DND-41 (cell line): ENCODE data around the gene MDC1.

Experiments
- EZH2 ChIP-seq: IDR thresholded peaks from 3 replicates; pipeline ENCODE4 v1.6.1; 2012; ENCODE audit warnings: borderline replicate concordance, low read depth, mild to moderate bottlenecking, moderate library complexity, low read length, inconsistent platforms; ENCODE audit not compliant: severe bottlenecking
- TF ChIP-seq, protein P1 (sequence below): IDR thresholded peaks from 2 replicates; pipeline ENCODE4 v1.5.1; 2012; ENCODE audit warnings: borderline replicate concordance, low read length, moderate library complexity, mild to moderate bottlenecking; ENCODE audit not compliant: poor library complexity, severe bottlenecking; ENCODE audit errors: extremely low read depth

DNA sequence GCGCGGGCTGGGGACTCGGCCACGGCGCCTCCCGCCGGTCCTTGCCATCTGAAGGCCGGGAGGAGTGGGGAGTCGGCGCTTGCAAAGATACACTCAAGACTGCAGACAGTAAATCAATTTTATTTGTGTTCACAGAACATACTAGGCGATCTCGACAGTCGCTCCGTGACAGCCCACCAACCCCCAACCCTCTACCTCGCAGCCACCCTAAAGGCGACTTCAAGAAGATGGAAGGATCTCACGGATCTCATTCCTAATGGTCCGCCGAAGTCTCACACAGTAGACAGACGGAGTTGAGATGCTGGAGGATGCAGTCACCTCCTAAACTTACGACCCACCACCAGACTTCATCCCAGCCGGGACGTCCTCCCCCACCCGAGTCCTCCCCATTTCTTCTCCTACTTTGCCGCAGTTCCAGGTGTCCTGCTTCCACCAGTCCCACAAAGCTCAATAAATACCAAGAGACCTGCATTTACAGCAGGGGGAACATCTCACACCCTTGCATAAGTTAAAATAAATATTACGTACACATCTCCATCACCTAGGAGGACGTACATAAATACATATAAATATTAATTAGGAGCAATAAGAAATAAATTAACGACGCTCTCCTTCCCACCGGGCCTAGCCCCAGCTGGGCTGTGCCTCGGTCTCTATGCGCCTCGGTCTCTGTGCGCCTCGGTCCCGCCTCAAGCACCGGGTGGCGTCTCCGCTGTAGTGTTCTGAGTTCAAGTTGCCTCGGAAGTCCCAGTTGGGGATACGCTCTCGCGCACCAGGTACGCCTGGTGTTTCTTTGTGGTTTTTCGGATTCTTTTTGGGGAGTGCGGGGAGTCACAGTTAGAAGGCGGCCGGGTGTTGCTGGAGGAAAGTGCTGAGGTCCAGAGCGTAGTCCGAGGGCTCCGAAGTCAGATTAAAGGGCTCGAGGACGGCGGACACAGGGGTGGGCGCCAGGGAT lies 26.3 kb upstream of the MDC1 start:
- TF ChIP-seq, protein P1, sequence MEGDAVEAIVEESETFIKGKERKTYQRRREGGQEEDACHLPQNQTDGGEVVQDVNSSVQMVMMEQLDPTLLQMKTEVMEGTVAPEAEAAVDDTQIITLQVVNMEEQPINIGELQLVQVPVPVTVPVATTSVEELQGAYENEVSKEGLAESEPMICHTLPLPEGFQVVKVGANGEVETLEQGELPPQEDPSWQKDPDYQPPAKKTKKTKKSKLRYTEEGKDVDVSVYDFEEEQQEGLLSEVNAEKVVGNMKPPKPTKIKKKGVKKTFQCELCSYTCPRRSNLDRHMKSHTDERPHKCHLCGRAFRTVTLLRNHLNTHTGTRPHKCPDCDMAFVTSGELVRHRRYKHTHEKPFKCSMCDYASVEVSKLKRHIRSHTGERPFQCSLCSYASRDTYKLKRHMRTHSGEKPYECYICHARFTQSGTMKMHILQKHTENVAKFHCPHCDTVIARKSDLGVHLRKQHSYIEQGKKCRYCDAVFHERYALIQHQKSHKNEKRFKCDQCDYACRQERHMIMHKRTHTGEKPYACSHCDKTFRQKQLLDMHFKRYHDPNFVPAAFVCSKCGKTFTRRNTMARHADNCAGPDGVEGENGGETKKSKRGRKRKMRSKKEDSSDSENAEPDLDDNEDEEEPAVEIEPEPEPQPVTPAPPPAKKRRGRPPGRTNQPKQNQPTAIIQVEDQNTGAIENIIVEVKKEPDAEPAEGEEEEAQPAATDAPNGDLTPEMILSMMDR: peak; percentile 1
- TF ChIP-seq EZH2: peak; percentile 42
